Stimulated activated naive CD4-positive, alpha-beta T cell (primary cell): ENCODE data around the gene SMPD3.

Experiments used
- DNase-seq, 6 experiments: peaks; one replicate each; lab custom pipeline; 2025; lab: John Stamatoyannopoulos, UW

Gene SMPD3

DNA sequence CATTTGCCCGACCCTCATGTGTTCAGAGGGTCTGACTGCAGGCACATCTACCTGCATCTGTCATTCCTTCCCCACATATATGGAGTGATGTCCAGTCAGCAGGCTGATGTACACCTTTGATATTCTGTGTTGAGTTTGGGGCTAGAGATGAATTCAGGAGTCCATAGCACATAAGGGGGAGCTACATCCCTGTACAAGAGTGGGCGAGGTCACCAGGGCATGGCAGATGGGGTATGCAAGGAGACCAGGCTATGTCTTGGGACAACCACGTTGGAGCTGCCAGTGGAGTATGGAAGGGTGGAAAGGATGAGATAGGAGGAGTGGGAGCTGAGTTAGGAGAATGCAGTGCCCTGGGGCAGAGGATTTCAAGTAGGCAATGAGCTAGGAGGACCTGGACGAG, 15.0 kb downstream of the SMPD3 start:
- DNase-seq = no peak

DNA sequence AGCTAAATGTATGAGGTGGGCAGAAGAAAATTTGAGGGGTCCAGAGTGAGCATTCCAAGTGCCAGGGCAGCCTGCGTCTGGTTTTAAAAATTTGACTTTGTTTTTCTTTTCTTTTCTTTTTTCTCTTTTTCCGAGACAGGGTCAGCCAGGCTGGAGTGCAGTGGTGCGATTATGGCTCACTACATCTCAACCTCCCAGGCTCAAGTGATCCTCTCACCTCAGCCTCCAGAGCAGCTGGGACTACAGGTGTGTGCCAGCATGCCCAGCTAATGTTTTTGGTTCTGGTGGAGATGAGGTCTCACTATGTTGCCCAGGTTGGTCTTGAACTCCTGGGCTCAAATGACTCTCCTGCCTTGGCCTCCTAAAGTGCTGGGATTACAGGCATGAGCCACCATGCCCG, 15.6 kb downstream of the SMPD3 start:
- DNase-seq = no peak

DNA sequence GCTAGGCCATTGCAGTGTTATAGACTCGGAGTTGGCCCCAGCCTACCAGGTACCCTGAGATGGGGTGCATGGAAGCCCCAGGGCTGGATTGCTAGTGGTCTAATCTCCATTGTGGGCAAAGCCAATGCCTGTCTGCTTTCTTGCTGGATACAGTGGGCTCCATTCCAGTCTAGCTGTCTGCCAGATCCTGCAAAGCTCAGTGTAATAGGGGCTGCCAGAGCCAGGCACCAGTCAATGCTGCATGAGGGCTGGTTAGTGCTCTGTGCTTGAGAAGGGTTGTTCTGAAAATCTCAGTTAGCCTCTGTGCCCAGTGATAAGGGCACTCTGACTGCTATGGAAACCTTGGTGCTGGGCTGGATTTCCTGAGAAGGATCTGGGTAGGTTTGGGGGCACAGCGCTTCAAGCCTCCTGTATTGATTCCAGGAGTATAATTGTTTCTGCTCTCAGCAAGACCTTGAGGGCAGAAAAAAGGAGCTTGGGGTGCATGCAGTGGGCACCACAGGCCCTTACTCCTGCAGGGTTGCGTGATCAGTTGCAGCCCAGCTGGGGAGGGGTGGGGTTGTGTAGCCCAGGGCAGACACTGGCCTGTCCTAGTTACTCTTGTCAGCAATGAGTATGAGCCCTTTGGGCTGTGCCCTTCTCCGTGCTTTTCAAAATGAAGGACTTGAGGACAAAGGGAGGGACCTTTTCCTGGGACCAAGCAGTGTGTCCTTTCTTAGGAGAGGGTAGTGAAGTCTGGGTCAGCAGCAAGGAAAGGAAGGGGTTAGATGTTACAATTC, 19.0 kb downstream of the SMPD3 start:
- no peak for DNase-seq

DNA sequence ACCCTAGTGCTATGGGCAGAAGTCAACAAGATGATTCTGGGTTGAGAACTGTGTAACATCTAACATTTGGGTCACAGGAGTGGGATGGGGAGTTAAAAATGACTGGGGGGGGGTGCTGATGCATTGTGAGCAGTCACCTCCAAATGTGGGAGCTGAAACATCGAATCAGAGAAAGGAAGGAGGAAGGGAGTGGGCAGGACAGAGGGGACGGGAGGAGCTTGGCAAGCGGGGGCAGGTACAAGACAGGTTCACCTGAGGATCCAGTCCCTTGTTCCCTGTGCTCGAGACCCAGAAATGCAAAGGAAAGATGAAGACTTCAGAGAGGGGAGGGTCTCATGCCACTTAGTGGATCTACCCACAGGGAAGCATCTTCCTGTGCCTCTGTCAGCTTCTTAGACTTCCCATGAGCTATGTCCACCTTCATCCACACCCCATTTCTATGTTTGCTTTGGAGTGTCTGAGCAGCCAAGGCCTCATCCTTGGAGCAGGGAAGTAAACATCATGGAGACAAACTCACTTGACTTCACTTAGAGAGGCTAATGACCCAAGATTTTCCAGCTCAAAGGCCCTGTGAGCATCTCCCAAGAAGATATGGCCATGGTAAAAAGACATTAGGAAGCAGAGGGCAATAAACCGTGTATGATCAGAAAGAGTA, 20.5 kb downstream of the SMPD3 start:
- DNase-seq = no peak

DNA sequence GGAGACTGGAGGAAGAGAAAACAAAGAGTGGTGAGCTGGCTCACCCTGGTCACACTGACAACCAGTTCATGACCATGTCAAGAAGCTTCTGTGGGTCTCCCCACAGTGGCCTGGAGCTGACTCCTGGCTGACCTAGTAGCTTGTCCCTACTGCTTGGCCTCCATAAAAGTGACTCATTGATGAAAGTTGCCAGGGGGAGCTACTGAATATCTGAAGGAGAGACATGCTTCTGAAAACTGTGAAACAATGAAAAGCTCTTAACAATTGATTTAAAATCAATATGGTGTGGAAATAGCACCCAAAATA, 22.0 kb downstream of the SMPD3 start:
- DNase-seq = no peak

DNA sequence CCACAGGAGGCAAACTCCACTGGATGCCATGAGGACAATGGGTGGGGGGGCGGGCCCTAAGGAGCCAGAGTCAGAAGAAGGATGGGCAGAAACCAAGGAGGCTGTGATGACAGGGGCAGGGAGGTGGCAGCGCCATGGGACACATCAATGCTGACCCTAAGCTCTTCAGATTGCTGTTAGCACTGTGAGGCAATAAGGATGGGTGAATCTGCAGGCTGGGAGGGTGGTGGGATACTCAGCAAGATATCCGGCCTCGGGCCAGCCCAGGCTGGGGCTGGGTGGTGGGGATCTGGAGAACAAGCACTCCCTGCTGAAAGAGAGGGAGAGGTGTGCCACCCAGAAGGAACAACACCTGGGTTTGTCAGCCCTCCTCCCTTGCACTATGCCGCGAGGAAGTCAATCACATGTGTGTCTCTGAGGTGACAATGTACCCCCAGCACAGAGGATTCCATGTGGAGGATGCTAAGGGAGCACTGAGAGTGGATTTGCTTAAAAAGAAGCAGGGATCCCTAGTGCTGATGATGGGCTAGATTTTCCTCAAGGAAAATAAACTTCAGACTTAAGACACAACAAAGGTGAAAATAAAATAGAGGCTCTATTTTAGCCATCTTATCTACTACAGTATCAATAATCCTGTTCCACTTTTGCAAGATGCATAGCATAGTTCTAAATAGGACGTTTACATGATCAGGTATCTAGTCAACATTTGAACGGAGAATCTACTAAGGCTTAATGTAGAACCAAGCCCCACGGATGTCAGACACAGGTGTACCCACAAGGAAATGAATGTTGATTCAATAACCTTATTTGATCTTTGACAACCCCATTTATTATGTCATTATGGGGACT, 22.6 kb downstream of the SMPD3 start:
- peak in 2 of 6 experiments; percentile 17 to 22 for DNase-seq

DNA sequence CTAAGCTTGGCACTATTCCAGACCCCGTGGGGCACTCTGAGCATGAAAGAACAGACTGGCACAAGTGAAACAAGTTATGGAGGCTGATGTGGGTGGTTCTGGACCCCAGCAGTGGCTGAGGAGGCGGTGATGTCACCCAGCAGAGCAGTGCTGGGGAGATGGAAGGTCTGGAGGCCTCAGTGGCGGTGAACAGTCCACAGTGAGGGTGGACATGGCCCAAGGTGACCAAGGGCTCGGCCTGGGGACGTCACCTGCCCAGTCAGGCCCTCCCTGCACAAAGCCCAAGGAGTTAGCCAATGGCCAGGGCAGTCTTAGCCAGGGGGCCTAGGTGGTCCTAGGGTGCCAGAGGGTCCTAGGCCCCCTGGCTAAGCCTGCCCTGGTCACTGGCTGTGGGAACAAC, 24.5 kb downstream of the SMPD3 start:
- DNase-seq = no peak

DNA sequence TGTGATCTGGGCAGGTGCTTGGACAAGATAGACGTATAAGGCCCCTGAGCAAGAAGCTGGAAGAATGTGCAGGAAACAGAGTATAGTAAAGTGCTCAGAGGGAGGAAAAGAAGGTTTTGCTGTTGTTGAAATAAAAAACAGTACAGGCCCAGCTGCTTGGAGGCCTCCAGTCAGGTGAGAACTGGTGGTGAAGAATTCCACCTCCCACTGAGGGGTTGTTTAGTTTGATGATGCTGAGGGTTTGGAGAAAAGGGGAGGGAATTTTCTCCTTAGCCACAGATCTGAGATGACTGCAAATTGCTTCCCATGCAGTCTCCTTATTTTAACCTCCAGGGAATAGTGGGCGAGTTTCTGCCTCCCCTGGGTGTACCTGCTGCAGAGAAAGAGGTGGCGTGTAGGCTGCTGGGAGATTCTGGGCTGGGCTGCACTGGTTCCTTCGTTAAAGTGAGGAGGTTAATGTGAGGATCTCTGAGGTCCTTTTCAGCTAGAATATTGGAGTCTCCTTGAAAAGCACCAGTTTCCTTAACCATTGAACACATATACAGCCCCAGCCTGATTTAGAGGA, 25.8 kb downstream of the SMPD3 start:
- DNase-seq = no peak

DNA sequence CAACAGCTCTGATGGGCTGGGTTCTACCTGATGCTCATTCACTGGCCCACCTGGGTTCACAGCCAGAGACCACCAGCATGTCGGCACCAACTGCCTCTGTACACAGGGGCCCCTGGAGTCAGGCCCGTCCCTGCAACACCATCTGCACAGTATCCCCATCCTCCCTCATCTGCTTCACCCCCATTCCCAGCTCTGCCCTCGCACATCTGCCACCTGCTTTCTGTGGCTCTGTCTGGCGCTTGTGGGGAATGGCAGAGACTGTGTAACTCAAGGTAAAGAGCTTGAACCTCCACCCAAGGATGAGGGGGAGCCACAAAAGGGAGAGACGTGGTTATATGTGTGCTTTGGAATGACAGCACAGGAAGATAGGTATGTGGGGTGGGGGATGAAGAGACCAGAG, 27.2 kb downstream of the SMPD3 start:
- DNase-seq = no peak

DNA sequence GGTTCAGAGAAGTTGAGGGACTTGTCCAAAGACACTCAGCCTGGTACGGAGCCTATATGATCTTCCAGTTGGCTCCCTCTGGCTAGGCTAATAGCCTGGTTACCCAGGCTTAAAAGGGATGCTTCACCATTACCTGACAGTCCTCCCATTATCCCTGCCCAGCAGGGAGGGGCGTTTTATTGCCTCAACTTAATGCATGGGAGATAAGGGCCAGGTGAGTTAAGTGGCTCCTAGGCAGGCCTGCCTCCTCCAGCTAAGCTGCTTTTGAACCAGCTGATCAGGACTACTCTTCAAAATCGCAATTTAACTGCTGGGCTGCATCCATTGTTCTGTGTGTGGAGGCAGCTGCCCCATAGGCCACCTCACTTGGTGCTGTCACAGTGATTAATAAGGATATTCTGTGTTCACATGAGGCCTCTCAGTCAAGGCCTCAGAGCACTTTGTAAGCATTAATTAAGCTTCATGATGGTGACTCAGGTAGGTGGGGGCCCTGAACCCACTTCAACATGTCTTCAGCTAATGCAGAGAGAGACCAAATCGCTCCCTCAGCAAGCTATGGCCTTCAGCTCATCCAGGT, 27.9 kb downstream of the SMPD3 start:
- DNase-seq = no peak

DNA sequence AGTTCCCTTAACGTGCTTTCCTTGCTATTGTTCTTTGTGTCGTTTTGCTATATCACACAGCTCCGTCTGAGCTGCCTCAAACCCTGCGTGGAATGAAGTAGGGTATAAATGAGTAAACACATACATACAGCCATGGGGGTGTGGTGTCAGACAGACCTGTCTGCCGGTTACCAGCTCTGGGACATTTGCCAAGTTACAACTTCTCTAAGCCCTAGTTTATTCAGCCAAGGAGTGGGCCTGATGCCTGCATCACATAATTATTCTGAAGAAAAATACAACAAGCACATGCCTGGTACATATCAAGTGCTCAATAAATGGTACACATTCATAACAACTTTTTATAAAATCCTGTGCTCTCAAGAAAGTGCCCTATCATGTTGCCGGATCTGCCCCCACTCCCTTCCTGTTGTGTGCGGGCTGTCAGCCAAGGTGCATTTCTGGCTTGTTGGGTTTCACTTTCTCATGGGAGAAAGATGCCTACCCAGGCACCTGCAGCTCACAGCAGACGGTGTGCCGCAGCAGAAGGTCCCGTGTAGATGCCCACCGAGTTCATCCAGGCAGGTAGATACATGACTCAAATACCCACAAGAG, 30.5 kb downstream of the SMPD3 start:
- DNase-seq = peak; percentile 52 to 90 (median 78)

DNA sequence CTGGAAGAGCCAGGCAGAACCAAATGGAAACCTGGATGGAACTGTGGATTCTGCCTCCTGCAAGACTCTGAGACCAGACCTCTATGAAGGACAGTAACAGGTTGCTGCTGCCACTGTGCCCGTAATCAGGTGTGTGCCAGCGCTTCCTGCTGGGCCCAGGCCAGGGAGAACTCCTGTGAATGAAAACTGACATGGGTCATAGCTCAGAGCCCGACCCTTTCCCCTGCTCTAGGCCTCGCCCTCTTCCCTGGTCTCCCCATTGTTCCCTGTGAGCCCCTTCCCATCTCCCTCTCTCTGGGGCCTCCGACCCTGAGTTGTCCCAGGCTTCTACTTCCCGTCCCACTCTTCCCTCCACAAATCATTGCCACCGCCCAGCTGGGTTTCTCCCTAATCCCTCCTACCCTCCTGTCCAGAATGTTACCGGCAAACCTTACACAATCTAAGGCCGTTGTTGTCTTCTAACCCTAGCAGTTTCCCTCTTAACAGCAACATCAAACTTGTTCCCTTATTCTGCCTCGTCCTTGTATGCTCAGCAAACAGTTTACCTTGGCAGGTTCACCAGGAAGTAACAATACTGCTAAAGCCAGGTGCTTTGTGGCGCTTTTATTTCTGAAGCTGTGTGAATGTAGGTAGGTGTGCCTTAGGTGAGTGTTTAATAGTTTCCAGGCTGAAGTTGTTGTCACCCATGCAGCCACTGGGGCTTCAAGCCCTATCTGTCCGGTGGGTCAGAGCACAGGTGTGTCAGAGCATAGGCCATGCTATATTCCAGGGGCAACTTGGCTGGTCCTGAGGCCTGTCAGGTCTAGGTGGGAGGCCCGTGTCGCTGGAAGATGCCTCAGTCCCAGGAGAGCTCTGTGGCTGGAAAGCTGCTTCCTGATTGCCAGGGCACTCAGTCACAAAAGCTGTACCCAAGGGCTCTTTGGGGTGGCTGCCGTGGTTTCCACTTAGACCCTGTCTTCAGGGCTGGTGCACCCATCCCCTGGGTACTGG, 32.0 kb downstream of the SMPD3 start:
- peak in 2 of 6 experiments; percentile 4 to 9 for DNase-seq

DNA sequence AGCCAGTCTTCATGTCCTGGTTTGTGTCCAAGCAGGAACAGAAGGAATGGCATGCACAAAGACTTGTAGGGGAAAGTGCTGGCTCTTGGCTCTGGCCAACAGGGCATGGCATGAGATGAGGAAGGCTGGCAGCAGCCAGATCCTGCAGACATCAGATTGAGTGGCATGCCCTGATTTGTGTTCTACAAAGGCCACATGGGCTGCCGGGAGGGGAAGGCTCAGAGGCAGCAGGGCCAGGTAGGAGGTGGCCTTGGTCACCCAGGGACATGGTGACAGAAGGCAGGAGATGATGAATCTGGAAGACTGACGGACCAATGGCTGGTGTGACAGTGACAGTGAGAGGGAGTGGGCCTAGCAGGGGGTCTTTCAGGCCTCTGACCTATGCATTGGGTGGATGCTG, 33.7 kb downstream of the SMPD3 start:
- no peak for DNase-seq

DNA sequence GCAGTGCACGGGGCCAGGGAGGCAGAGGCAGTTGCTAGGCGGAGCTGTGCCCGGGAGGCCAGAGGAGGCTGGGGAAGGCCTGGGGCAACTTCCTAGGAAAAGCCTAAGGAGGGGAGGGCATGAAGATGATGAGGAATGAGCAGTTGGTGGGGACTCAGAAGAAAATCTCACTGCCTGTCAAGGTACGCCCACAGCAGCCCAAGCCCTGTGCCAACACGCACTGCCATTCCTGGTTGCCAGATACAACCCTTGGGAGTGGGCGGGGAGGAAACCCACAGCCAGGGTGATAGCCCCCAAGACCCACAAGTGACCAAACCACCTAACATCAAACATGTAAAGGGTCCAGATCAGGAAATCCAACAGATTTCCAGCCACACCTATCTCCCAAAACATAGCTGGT, 36.2 kb downstream of the SMPD3 start:
- no peak for DNase-seq

DNA sequence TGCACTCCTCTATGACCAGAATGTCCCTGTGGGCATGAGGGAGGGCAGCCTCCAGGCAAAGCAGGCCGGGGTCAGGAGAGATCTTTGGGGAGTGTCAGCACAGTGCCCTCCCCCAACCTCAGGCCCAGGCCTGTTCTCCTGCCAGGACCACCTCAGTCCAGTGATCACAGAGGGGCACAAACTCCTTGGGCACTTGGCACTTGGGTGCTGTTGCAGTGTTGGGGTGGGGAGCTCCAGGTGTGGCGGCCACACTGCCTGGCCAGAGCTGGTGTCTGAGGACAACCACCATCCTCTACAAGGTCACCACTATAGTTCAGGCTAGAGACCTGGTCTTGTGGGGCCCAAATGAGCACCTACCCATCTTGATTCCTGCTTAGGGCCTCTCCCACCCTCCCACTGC, 37.2 kb downstream of the SMPD3 start:
- DNase-seq = no peak

DNA sequence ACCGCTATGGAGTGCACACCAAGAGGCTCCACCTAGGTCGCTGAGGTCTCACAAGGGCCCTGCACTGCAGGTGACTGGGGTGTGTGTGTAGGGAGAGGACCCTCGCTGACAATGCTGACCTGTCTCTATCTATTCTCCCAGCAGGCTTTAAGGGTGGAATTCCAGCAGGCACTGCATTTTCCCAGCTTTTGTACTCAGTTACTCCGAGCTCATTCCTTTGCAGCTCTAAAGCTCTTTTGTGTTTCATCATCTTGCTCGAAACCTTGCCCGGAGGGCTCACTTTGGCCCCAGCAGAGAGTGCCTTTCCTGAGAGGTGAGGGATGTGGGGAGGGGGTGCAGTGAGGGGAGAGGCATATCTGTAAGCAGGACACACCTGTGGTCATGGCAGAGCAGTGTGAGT, 39.3 kb downstream of the SMPD3 start:
- DNase-seq = no peak

DNA sequence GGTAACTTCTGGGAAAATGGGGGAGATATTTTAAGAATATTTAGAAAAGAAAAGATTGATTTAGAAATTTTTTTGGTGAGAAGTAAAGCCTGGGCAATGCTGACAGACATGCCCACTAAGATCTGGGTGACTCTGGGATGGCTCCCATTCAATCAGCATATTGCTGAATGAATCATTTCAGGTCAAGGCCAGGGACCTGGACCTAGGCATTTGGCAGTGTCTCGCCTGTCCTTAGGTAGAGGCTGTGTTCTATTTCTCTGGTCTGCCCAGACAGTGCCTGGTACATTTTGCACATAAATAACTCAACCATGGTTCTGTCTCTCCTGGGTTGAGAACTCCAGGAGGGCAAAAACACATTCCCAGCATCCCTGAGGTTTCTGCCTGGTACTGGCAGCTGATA, 39.9 kb downstream of the SMPD3 start:
- no peak for DNase-seq

DNA sequence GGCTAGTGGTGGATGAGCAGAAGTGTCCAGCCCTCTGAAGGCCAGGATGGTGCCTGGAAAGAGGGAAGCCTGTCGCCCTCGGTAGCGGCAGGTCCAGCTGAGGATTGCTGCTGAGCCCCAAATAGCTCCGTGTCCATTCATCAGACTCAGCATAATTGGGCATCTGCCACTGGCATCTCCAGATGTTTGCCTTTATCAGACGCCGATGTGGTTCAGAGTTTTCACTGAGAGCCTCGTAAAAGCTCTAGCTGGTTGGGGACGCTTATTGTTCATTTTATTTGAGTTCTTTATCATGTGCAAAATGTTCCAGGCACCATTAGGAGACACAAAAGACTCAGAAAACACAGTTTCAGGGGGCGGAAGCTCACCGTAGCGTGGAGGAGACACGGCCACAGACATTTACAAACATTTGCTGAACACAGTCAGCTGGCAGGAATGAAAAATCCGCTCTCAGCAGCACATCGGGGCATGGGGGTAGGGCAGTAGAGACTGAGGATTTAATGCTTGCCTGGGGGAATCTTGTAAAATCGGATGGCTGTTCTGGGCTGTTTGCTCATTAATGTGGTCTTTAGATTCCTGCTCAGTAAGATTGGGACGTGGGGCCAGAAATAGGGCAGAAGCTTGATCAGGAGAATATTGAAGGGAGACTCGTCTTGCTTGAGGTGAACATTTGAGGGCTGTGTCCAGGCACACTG, 41.7 kb downstream of the SMPD3 start:
- no peak for DNase-seq

DNA sequence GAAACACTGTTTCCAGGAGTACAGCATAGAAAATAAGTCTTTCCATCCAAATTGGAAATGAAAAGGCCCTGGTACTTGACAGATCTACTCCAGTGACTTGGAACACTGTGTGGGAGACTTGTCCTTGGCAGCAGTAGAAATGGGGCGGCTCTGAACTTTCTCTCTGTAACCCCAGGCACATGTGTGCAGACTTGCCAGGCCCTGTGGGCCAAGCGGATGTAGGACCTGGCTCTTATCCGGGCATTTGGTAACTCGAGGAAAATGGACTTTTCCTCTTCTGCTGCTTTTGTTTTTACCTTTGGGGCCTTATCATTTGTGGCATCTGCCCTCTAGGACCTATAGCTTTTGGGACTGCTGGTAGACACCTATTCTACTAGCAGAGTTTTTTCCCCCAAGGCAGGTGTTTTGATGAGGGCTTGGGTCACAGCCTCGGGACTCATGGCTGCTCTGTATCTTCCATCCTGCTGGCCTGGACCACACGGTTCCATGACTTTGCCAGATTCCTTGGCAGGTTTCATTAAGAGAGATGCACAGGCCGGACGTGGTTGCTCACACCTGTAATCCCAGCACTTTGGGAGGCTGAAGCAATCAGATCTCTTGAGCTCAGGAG, 43.5 kb downstream of the SMPD3 start:
- DNase-seq = no peak

DNA sequence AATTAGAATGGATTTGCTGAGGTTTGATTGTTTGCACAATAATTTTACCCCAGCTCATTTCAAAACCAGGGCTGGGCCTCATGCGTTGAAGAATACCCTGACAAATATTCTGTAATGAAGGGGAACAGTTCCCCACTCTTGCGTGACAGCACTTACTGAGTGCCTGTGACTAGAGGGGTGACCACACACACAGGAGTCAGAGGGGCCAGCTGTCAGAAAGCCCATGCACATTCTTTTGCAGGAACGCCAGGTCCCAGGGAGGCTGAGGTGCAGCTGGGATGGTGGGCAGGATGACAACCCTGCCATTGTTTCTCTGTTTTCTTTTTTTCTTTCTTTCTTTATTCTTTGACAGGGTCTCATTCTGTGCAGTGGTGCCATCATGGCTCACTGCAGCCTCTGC, 44.6 kb downstream of the SMPD3 start:
- no peak for DNase-seq
